Esophagus muscularis mucosa (tissue), 4 donors: ENCODE measurements around the gene SLC25A36.

Source experiments
- CTCF ChIP-seq, 3 experiments: fragments of 200-600 bp in 2 of 3; fragments of 450-650 bp in 1 of 3; sonication (generic) in 2 of 3; IDR thresholded peaks; one replicate each; pipeline ENCODE4 v1.5.1; 2017 to 2019; ENCODE audit warnings: antibody characterized with exemption in 3 of 3, mild to moderate bottlenecking in 2 of 3, moderate library complexity in 1 of 3
- EP300 ChIP-seq: sonication (generic); formaldehyde crosslinking; IDR thresholded peaks from one replicate; pipeline ENCODE4 v1.6.1; 2017; ENCODE audit warnings: antibody characterized with exemption
- POLR2A ChIP-seq: fragments of 450-650 bp; IDR thresholded peaks from one replicate; pipeline ENCODE4 v1.6.1; 2017; ENCODE audit warnings: antibody characterized with exemption, moderate library complexity, mild to moderate bottlenecking, low read depth

- TF ChIP-seq CTCF (IDR thresholded peaks at IDR 0.05) (no peak), POLR2A (no peak), EP300 (no peak)
Observed at GRCh38 chr3:140904521-140904920, 37.1 kb upstream of the SLC25A36 start.
